K562 (cell line): ENCODE results near the gene HJV. TPM values are rescaled to one million over a fixed set of nuclear protein-coding genes. Genes with fewer than 3 reads are reported as not detected.
A peak's percentile ranks its signal among the peaks of the same experiment; 100 is the strongest.

Experiments
- HNRNPLL ChIP-seq: fragments of 200-400 bp; formaldehyde crosslinking; IDR thresholded peaks from 2 replicates; pipeline ENCODE4 v1.6.1; 2017; ENCODE audit warnings: low read length, low read depth, mild to moderate bottlenecking; ENCODE audit not compliant: poor library complexity, severe bottlenecking
- KAT7 ChIP-seq: sonication (generic); formaldehyde crosslinking; IDR thresholded peaks from 2 replicates; pipeline ENCODE4 v1.8.0; 2022; ENCODE audit warnings: missing genetic modification reagents, mild to moderate bottlenecking, borderline replicate concordance
- TAL1 ChIP-seq: fragments of 450-650 bp; IDR thresholded peaks from 2 replicates; pipeline ENCODE4 v1.6.1; 2016; ENCODE audit warnings: mild to moderate bottlenecking
- ZSCAN32 ChIP-seq: fragments of 450-650 bp; formaldehyde crosslinking; IDR thresholded peaks from 2 replicates; pipeline ENCODE4 v1.4.0; 2020; ENCODE audit warnings: mild to moderate bottlenecking, moderate library complexity
- polyA plus RNA-seq, 8 experiments: library from polyadenylated mRNA; depleted of rRNA in 4 of 8; stranded (reverse) in 5 of 8; unstranded in 3 of 8; fragments of >200 nt; fragmentation: Nextera tagmentation in 2 of 8; fragmentation: Illumina TruSeq in 1 of 8; extraction: Ambion mirVana in 2 of 8; extraction: Trizol in 1 of 8; gene quantifications; 2 replicates each; pipeline versions ENCODE4 v1.2.1 to v1.2.3, GENCODE V29; 2011 to 2014; ENCODE audit warnings: inconsistent platforms in 1 of 8, missing spikeins in 1 of 8
- total RNA-seq, 7 experiments: library from RNA; depleted of rRNA in 6 of 7; stranded (reverse); fragments of >200 nt in 6 of 7; fragmentation: Illumina TruSeq in 2 of 7; extraction: Trizol in 2 of 7; gene quantifications; 2 replicates each; pipeline versions ENCODE4 v1.2.1 to v1.2.3, GENCODE V29; 2011 to 2021; ENCODE audit warnings: low replicate concordance in 1 of 7
- TF ChIP-seq, protein P1 (sequence below): fragments of 200-800 bp; sonication (Bioruptor generic); IDR thresholded peaks from 2 replicates; pipeline ENCODE4 v1.6.1; 2017; ENCODE audit warnings: missing genetic modification characterization, missing compliant biosample characterization
- TF ChIP-seq, protein P2 (sequence below): fragments of 450-650 bp; IDR thresholded peaks from 2 replicates; pipeline ENCODE4 v1.6.1; 2017; ENCODE audit warnings: antibody characterized with exemption, mild to moderate bottlenecking
- TF ChIP-seq, protein P3 (sequence below): fragments of 250-450 bp; sonication (Bioruptor Pico); IDR thresholded peaks from 2 replicates; pipeline ENCODE4 v1.8.0; 2022; ENCODE audit warnings: inconsistent platforms
- TF ChIP-seq, protein P4 (sequence below), 3 experiments: fragments of 200-800 bp in 1 of 3; fragments of 250-450 bp in 1 of 3; fragments of 450-650 bp in 1 of 3; sonication (Bioruptor Pico) in 1 of 3; sonication (Bioruptor generic) in 1 of 3; formaldehyde crosslinking in 1 of 3; IDR thresholded peaks; 2 replicates each; pipeline versions ENCODE4 v1.6.1 to v1.8.0; 2016 to 2022; ENCODE audit warnings: mild to moderate bottlenecking in 2 of 3, missing genetic modification characterization in 2 of 3, missing compliant biosample characterization in 1 of 3, moderate library complexity in 1 of 3
- TF ChIP-seq, protein P5 (sequence below): sonication (generic); formaldehyde crosslinking; IDR thresholded peaks from 2 replicates; pipeline ENCODE4 v1.8.1; 2023; ENCODE audit warnings: mild to moderate bottlenecking, missing genetic modification reagents, moderate library complexity

The HJV gene
- total and polyA plus RNA-seq, 9 of the 15 experiments (the other 6 are each of a cell fraction or from before 2014, with no cell fraction given), result 1.0 to 6.6 (median 2.4) TPM

DNA sequence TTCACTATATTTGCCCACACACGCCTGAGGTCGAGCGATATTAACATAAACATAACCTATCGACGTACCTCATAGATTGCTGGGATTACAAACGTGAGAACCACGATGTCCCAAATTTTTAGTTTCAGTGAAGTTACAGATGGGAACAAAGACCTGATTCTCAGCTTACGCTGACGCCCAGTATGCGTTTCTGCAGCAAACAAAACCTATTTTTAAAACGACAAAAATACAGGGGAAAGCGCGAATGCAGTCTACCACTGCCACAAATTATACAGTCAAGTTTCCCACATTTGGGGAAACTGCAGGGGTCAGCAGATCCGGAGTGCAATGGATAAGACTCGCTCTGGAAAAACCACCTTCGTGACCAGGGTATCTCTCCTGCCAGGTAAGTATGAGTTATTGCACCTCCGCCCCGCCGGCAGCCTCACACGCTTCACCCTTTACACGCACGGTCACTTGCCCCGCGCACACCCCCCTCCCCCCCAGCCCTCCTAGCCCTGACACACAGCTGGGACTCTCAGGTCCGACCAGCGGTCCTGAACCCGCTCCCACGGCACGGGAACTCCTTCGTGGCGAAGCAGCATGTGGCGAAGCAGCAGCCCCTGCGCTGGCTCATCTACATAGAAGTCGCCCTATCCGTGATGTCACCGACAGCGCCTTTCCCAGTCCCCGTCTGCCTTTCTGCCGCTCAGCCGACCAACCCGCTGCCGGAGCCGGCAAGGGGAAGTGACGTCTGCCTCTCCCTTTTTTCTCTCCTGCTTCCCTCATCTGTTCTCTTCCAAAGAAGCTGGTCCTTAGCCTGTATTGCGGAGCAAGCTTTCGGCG lies 30.5 kb upstream of the HJV start (continued):
- TF ChIP-seq, protein P1, sequence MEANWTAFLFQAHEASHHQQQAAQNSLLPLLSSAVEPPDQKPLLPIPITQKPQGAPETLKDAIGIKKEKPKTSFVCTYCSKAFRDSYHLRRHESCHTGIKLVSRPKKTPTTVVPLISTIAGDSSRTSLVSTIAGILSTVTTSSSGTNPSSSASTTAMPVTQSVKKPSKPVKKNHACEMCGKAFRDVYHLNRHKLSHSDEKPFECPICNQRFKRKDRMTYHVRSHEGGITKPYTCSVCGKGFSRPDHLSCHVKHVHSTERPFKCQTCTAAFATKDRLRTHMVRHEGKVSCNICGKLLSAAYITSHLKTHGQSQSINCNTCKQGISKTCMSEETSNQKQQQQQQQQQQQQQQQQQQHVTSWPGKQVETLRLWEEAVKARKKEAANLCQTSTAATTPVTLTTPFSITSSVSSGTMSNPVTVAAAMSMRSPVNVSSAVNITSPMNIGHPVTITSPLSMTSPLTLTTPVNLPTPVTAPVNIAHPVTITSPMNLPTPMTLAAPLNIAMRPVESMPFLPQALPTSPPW, result peak; percentile 67
- TF ChIP-seq, protein P2, sequence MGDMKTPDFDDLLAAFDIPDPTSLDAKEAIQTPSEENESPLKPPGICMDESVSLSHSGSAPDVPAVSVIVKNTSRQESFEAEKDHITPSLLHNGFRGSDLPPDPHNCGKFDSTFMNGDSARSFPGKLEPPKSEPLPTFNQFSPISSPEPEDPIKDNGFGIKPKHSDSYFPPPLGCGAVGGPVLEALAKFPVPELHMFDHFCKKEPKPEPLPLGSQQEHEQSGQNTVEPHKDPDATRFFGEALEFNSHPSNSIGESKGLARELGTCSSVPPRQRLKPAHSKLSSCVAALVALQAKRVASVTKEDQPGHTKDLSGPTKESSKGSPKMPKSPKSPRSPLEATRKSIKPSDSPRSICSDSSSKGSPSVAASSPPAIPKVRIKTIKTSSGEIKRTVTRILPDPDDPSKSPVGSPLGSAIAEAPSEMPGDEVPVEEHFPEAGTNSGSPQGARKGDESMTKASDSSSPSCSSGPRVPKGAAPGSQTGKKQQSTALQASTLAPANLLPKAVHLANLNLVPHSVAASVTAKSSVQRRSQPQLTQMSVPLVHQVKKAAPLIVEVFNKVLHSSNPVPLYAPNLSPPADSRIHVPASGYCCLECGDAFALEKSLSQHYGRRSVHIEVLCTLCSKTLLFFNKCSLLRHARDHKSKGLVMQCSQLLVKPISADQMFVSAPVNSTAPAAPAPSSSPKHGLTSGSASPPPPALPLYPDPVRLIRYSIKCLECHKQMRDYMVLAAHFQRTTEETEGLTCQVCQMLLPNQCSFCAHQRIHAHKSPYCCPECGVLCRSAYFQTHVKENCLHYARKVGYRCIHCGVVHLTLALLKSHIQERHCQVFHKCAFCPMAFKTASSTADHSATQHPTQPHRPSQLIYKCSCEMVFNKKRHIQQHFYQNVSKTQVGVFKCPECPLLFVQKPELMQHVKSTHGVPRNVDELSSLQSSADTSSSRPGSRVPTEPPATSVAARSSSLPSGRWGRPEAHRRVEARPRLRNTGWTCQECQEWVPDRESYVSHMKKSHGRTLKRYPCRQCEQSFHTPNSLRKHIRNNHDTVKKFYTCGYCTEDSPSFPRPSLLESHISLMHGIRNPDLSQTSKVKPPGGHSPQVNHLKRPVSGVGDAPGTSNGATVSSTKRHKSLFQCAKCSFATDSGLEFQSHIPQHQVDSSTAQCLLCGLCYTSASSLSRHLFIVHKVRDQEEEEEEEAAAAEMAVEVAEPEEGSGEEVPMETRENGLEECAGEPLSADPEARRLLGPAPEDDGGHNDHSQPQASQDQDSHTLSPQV, result peak; percentile 76
- TF ChIP-seq TAL1 (peak; percentile 38; the same call in 1 of the 2 replicates), ZSCAN32 (CRISPR knock-in tag) (peak; percentile 82; the same call in 1 of the 2 replicates), HNRNPLL (peak; percentile 72), KAT7 (peak; percentile 44; the same call in 1 of the 2 replicates)
- TF ChIP-seq, protein P3, sequence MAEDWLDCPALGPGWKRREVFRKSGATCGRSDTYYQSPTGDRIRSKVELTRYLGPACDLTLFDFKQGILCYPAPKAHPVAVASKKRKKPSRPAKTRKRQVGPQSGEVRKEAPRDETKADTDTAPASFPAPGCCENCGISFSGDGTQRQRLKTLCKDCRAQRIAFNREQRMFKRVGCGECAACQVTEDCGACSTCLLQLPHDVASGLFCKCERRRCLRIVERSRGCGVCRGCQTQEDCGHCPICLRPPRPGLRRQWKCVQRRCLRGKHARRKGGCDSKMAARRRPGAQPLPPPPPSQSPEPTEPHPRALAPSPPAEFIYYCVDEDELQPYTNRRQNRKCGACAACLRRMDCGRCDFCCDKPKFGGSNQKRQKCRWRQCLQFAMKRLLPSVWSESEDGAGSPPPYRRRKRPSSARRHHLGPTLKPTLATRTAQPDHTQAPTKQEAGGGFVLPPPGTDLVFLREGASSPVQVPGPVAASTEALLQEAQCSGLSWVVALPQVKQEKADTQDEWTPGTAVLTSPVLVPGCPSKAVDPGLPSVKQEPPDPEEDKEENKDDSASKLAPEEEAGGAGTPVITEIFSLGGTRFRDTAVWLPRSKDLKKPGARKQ (CRISPR knock-in tag), result 0 out of 2 replicates have a peak, but pooled peaks have one; percentile 61
- TF ChIP-seq, protein P4, sequence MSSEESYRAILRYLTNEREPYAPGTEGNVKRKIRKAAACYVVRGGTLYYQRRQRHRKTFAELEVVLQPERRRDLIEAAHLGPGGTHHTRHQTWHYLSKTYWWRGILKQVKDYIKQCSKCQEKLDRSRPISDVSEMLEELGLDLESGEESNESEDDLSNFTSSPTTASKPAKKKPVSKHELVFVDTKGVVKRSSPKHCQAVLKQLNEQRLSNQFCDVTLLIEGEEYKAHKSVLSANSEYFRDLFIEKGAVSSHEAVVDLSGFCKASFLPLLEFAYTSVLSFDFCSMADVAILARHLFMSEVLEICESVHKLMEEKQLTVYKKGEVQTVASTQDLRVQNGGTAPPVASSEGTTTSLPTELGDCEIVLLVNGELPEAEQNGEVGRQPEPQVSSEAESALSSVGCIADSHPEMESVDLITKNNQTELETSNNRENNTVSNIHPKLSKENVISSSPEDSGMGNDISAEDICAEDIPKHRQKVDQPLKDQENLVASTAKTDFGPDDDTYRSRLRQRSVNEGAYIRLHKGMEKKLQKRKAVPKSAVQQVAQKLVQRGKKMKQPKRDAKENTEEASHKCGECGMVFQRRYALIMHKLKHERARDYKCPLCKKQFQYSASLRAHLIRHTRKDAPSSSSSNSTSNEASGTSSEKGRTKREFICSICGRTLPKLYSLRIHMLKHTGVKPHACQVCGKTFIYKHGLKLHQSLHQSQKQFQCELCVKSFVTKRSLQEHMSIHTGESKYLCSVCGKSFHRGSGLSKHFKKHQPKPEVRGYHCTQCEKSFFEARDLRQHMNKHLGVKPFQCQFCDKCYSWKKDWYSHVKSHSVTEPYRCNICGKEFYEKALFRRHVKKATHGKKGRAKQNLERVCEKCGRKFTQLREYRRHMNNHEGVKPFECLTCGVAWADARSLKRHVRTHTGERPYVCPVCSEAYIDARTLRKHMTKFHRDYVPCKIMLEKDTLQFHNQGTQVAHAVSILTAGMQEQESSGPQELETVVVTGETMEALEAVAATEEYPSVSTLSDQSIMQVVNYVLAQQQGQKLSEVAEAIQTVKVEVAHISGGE (CRISPR knock-in tag; IDR thresholded peaks at IDR 0.05), result peak in 1 of 3 experiments; percentile 72; a peak in 1 of 6 replicates
- TF ChIP-seq, protein P5, sequence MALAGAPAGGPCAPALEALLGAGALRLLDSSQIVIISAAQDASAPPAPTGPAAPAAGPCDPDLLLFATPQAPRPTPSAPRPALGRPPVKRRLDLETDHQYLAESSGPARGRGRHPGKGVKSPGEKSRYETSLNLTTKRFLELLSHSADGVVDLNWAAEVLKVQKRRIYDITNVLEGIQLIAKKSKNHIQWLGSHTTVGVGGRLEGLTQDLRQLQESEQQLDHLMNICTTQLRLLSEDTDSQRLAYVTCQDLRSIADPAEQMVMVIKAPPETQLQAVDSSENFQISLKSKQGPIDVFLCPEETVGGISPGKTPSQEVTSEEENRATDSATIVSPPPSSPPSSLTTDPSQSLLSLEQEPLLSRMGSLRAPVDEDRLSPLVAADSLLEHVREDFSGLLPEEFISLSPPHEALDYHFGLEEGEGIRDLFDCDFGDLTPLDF (CRISPR knock-in tag), result peak; percentile 92
